ENCODE data around the gene ATOSA.

DNA sequence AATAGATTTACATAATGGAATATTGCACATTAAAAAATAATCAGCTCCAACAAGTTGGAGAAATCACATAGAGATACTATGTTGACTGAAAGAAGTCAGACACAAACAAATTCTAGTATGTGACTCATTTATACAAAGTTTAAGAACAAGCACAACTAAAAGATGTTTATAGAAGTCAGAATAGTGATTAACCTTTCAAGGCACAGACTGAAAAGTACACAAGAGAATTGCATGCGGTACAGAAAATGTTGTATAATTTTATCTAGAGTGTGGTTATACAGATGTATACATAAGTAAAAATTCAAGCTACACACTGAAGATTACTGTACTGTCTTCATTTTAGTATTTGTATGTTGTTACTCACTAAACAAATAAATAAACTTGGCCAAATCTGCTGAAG is 19.3 kb upstream of the ATOSA start:
- TF ChIP-seq MAFK (IDR thresholded peaks at IDR 0.05; ENCODE audit: low read depth, low read length) (no peak), JUN (IDR thresholded peaks at IDR 0.05; ENCODE audit: low read depth, low read length) (no peak), RBBP5 (IDR thresholded peaks at IDR 0.05; ENCODE audit: borderline replicate concordance, low read depth, low read length) (no peak), NANOG (IDR thresholded peaks at IDR 0.05; ENCODE audit: insufficient read depth, low read depth, low read length, poor library complexity, severe bottlenecking) (no peak), EZH2 (IDR thresholded peaks at IDR 0.05; ENCODE audit: low read depth, low read length, severe bottlenecking) (no peak), POLR2A (IDR thresholded peaks at IDR 0.05; ENCODE audit: control extremely low read depth in 1 of 2, low read depth in 2 of 2, low read length in 2 of 2) (no peak), TAF1 (IDR thresholded peaks at IDR 0.05; ENCODE audit: low read depth, low read length) (no peak), ZNF274 (IDR thresholded peaks at IDR 0.05; ENCODE audit: borderline replicate concordance, extremely low read depth, low read length) (no peak), CHD2 (IDR thresholded peaks at IDR 0.05; ENCODE audit: low read length) (no peak)
- TF ChIP-seq, protein P1, sequence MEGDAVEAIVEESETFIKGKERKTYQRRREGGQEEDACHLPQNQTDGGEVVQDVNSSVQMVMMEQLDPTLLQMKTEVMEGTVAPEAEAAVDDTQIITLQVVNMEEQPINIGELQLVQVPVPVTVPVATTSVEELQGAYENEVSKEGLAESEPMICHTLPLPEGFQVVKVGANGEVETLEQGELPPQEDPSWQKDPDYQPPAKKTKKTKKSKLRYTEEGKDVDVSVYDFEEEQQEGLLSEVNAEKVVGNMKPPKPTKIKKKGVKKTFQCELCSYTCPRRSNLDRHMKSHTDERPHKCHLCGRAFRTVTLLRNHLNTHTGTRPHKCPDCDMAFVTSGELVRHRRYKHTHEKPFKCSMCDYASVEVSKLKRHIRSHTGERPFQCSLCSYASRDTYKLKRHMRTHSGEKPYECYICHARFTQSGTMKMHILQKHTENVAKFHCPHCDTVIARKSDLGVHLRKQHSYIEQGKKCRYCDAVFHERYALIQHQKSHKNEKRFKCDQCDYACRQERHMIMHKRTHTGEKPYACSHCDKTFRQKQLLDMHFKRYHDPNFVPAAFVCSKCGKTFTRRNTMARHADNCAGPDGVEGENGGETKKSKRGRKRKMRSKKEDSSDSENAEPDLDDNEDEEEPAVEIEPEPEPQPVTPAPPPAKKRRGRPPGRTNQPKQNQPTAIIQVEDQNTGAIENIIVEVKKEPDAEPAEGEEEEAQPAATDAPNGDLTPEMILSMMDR (IDR thresholded peaks at IDR 0.05; ENCODE audit: control extremely low read depth in 1 of 3, insufficient read depth in 1 of 3, low read depth in 1 of 3, low read length in 3 of 3), result no peak
- TF ChIP-seq, protein P2, sequence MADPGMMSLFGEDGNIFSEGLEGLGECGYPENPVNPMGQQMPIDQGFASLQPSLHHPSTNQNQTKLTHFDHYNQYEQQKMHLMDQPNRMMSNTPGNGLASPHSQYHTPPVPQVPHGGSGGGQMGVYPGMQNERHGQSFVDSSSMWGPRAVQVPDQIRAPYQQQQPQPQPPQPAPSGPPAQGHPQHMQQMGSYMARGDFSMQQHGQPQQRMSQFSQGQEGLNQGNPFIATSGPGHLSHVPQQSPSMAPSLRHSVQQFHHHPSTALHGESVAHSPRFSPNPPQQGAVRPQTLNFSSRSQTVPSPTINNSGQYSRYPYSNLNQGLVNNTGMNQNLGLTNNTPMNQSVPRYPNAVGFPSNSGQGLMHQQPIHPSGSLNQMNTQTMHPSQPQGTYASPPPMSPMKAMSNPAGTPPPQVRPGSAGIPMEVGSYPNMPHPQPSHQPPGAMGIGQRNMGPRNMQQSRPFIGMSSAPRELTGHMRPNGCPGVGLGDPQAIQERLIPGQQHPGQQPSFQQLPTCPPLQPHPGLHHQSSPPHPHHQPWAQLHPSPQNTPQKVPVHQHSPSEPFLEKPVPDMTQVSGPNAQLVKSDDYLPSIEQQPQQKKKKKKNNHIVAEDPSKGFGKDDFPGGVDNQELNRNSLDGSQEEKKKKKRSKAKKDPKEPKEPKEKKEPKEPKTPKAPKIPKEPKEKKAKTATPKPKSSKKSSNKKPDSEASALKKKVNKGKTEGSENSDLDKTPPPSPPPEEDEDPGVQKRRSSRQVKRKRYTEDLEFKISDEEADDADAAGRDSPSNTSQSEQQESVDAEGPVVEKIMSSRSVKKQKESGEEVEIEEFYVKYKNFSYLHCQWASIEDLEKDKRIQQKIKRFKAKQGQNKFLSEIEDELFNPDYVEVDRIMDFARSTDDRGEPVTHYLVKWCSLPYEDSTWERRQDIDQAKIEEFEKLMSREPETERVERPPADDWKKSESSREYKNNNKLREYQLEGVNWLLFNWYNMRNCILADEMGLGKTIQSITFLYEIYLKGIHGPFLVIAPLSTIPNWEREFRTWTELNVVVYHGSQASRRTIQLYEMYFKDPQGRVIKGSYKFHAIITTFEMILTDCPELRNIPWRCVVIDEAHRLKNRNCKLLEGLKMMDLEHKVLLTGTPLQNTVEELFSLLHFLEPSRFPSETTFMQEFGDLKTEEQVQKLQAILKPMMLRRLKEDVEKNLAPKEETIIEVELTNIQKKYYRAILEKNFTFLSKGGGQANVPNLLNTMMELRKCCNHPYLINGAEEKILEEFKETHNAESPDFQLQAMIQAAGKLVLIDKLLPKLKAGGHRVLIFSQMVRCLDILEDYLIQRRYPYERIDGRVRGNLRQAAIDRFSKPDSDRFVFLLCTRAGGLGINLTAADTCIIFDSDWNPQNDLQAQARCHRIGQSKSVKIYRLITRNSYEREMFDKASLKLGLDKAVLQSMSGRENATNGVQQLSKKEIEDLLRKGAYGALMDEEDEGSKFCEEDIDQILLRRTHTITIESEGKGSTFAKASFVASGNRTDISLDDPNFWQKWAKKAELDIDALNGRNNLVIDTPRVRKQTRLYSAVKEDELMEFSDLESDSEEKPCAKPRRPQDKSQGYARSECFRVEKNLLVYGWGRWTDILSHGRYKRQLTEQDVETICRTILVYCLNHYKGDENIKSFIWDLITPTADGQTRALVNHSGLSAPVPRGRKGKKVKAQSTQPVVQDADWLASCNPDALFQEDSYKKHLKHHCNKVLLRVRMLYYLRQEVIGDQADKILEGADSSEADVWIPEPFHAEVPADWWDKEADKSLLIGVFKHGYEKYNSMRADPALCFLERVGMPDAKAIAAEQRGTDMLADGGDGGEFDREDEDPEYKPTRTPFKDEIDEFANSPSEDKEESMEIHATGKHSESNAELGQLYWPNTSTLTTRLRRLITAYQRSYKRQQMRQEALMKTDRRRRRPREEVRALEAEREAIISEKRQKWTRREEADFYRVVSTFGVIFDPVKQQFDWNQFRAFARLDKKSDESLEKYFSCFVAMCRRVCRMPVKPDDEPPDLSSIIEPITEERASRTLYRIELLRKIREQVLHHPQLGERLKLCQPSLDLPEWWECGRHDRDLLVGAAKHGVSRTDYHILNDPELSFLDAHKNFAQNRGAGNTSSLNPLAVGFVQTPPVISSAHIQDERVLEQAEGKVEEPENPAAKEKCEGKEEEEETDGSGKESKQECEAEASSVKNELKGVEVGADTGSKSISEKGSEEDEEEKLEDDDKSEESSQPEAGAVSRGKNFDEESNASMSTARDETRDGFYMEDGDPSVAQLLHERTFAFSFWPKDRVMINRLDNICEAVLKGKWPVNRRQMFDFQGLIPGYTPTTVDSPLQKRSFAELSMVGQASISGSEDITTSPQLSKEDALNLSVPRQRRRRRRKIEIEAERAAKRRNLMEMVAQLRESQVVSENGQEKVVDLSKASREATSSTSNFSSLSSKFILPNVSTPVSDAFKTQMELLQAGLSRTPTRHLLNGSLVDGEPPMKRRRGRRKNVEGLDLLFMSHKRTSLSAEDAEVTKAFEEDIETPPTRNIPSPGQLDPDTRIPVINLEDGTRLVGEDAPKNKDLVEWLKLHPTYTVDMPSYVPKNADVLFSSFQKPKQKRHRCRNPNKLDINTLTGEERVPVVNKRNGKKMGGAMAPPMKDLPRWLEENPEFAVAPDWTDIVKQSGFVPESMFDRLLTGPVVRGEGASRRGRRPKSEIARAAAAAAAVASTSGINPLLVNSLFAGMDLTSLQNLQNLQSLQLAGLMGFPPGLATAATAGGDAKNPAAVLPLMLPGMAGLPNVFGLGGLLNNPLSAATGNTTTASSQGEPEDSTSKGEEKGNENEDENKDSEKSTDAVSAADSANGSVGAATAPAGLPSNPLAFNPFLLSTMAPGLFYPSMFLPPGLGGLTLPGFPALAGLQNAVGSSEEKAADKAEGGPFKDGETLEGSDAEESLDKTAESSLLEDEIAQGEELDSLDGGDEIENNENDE (IDR thresholded peaks at IDR 0.05; ENCODE audit: insufficient replicate concordance, low read length), result no peak
- TF ChIP-seq, protein P3, sequence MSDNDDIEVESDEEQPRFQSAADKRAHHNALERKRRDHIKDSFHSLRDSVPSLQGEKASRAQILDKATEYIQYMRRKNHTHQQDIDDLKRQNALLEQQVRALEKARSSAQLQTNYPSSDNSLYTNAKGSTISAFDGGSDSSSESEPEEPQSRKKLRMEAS (IDR thresholded peaks at IDR 0.05), result no peak

All from H1 (cell line).